ENCODE measurements around the gene CNOT1.
A peak's percentile ranks its signal among the peaks of the same experiment; 100 is the strongest.
"Not testable (repeated sequence)": the region's sequence is repeated elsewhere in the genome, so short reads cannot be mapped to it uniquely, and the experiment has no call there.

Gene CNOT1

GRCh38 chr16:58629733-58630640 lies at the start of gene CNOT1:
Gene CNOT1 (minus strand): TSS chr16:58629826. CDS start chr16:58599337, 30,489 bp downstream.
- DNase-seq (ENCODE audit: low read depth), result peak; percentile 95

DNA sequence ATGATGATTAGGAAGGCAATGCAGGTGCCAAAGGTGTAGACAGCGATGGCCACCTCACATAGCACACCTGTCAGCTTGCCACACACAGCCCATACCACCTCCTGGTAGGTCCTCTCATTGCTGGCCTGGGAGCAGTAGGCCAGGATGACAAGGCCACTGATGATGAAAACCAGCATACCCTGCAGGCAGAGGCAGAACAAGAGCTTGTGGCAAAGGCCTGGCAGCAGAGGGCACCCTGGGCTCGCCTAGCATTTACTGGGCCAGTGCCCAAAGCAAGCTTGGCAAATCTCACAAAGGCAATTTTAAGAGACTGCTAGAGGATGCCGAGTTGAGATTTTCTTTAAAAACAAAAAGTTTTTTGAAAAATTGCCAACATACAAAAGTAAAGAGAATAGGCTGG lies 49.1 kb upstream of the CNOT1 start:
- DNase-seq (ENCODE audit: low read depth), result no peak

DNA sequence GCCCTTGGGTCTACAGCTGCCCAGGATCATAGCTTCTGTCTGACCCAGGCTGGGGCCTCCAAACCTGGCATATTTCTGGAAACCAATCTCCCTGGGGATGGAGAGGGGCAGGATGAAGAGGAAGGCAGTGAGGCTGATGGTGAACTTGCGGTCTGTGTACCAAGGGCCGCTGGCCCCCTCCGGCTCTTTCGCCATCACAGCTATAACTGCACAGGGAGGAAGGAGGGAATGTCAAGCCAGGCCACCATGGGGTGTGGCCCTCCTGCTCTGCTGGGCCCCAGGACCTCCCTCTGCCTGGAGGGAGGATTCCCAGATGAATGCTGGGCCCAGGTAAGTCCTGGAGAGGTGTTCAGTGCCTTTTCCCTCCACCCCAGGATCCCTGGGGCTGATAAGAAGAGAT lies 48.6 kb upstream of the CNOT1 start:
- DNase-seq (ENCODE audit: low read depth), result no peak

- DNase-seq (ENCODE audit: low read depth), result no peak
These were observed 41.4 kb upstream of the CNOT1 start for GRCh38 chr16:58670946-58671583.

- DNase-seq (ENCODE audit: low read depth), result no peak
These were observed 40.6 kb upstream of the CNOT1 start for GRCh38 chr16:58670177-58670576.

- DNase-seq (ENCODE audit: low read depth), result no peak
These were observed 35.6 kb upstream of the CNOT1 start for GRCh38 chr16:58665200-58665599.

DNA sequence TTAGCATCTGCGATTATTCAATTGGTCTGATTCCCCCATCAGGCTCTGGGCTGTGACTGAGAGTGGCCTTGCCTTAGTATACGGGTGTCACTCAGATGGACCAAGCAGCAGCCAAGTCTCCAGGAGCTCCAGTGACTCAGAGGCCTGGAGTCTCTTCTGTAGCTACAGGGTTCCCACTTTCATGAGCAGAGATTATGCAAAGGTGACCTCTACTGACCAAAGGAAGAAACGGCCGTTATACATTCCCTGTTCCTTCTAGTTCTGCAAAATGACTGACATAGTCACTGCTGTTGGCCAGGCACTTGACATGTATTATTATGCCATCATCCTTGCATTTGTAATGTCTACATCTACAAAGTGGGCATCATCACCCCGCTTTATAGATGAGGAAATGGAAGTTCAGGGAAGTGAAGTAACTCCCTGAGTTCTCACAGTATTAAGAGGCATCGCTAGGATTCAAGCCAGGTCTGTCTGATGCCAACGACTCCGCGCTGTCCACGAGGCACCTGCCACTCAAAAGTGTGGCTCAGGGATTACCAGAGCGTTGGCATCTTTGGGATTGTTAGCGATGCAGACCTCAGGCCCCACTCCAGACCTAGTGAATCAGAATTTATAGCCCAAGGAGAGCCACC lies 31.7 kb upstream of the CNOT1 start:
- no peak for DNase-seq (ENCODE audit: low read depth)

DNA sequence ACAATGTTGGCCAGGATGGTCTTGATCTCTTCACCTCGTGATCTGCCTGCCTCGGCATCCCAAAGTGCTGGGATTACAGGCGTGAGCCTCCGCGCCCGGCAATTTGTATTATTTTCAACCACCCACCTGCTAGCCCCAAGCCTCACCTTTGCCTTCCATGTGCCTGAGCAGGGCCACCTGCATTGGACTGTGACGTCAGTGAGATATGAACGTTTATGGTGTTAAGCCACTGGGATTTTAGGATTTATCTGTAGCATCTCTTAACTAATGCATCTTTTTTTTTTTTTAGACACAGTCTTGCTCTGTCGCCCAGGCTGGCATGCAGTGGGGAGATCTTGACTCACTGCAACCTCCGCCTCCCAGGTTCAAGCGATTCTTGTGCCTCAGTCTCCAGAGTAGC lies 30.3 kb upstream of the CNOT1 start:
- DNase-seq (ENCODE audit: low read depth), result not testable (repeated sequence)

- no peak for DNase-seq (ENCODE audit: low read depth)
These were observed 29.2 kb upstream of the CNOT1 start for GRCh38 chr16:58658796-58659211.

DNA sequence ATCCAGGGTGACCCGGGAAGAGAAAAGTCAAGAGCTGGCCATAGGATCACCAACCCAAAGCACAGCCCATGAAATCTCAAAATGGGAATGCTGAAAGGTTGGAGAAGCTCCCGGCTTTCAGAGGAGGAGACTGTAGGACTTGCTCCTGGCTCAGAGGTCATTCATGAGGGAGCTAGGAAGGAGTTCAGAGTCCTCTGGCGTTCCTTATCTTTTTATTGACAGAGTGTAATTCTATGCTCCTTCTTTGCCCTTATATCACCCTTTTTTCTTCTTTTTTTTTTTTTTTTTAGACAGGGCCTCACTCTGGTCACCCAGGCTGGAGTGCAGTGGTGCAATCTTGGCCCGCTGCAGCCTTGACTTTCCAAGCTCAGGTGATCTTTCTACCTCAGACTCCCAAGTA lies 27.3 kb upstream of the CNOT1 start:
- no peak for DNase-seq (ENCODE audit: low read depth)

DNA sequence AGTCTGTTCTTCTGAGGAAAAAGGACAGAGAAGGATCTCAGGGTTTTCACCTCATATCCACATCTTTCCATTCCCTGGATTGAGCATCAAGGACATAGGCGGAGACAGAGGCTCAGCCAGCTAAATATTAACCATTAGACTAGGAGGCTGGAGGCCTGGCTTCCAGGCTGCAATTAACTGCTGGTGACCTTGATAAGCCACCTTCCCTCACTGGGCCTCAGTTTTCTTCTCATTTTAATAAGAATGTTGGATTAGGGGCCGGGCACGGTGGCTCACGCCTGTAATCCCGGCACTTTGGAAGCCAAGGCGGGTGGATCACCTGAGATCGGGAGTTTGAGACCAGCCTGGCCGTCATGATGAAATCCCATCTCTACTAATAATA lies 25.6 kb upstream of the CNOT1 start:
- DNase-seq (ENCODE audit: low read depth), result no peak

DNA sequence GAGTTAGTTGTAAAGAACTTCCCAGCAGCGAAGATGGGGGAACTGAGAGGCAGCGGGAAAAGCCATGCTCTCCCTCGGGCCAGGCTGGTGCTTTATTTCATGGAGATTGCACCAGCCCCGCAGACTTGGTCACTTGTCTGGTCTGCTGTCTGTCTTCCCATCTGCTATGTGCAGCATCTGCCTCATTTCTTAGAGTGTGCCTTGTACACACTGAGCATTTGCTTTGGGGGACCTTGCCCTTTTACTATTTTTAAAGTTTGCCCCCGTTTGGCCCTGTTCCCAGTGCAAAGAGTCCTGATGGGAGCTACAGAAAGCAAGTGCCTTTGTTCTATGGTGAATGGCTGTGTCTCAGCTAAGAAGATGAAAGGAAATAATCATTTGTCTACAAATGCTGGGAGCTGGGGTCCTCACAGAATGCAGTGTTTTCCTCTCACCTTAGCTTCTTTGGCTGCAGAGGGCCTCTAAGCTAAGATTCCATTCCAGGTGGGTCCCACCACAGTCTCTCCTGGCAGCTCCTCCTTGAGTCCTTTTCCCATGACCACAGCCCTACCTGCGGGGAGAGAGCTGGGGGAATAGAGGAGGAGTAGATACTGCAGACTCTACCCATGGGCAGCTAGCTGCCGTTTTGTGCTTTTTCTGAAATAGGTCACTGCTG lies 25.1 kb upstream of the CNOT1 start:
- DNase-seq (ENCODE audit: low read depth), result no peak

- DNase-seq (ENCODE audit: low read depth), result no peak
These were observed 23.1 kb upstream of the CNOT1 start for GRCh38 chr16:58652741-58653140.

DNA sequence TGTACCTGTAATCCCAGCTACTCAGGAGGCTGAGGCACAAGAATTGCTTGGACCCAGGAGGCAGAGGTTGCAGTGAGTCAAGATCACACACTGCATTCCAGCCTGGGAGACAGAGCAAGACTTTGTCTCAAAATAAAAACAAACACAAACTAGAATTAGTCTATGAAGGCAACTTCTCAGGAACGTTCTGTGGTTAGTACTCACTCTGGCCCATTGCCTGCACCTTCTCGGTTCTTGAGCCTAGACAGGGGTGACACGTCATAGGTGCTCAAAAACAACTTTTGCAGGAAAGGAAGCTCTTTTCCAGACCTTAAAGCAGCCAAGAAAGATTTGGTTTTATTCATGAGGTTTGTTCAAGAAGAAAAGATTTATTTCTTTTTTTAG lies 22.3 kb upstream of the CNOT1 start:
- no peak for DNase-seq (ENCODE audit: low read depth)

DNA sequence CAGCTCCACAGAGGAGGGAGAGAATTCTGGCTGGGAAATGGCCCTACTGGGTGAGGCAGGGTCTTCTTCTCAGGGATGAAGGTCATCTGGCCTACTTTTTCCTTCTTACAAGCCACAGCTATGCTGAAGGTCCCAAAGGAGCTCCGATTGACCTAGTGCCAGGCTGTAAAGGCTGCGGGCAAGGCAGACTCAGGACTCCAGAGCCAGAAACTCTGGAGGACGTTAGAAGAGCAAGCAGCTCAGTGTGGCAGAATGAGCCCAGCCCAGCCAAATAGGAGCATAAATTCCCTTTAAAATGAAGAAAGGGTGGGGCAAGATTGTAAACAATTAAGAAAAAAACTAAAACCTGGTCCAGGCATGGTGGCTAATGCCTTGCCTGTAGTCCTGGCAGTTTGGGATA lies 20.1 kb upstream of the CNOT1 start:
- DNase-seq (ENCODE audit: low read depth), result no peak

GRCh38 chr16:58647107-58647506 lies 17.5 kb upstream of the CNOT1 start:
- DNase-seq (ENCODE audit: low read depth), result no peak

DNA sequence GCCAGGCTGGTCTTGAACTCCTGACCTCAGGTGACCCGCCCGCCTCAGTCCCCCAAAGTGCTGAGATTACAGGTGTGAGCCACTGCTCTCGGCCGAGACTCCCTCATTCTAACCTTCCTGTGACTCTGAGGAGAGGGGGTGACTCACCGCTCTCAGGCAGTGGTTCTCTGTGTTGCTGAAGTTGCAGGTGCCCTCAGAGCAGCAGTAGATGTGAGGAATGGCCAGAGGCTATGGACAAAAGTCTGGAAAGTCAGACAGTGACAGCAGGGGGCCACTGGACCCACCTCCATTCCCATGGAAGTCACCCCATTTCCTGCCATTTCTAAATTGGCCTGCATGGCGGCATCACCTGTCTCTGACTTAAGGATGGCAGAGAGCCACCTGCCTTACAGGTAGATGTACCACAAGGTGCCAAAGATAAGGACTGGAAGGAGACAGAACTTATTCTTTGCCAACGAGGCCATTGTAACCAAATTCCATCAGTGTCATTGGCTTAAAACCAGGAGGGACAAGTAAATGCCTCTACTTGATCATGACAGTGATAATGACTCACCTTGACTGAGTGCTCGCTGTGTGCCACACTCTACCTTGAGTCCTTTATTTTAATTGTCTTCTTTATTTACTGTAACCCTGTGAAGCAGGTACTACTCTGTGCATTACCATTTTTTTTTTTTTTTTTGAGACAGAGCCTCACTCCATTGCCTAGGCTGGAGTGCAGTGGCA lies 15.3 kb upstream of the CNOT1 start:
- DNase-seq (ENCODE audit: low read depth), result no peak

DNA sequence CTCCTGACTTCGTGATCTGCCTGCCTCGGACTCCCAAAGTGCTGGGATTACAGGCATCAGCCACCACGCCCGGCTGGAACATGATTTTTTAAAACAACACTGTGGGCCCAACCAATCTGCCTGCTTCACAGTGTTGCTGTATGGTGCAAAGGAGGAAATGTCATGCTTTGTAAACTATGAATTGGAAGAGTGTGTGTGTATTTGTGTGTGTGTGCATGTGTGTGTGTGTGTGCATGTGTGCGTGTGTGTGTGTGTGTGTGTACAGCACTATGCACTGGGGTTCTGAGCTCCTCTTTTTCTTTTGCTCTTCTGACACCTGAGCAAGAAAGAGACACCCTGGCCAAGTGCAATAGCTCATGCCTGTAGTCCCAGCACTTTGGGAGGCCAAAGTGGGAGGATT lies 14.5 kb upstream of the CNOT1 start:
- no peak for DNase-seq (ENCODE audit: low read depth)

GRCh38 chr16:58640949-58641348 lies 11.3 kb upstream of the CNOT1 start:
- no peak for DNase-seq (ENCODE audit: low read depth)

DNA sequence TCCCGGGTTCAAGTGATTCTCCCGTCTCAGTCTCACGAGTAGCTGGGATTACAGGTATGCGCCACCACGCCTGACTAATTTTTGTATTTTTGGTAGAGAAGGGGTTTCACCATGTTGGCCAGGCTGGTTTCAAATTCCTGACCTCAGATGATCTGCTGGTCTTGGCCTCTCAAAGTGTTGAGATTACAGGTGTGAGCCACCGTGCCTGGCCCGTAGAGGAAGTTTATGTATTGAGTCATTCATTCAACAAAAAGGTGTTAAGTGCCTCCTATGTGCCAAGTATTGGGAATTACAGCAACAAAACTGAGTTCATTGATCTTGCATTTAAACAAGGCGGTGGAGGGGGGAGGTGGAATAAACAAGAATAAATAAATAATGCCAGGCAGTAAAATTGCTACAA lies 10.2 kb upstream of the CNOT1 start:
- no peak for DNase-seq (ENCODE audit: low read depth)

DNA sequence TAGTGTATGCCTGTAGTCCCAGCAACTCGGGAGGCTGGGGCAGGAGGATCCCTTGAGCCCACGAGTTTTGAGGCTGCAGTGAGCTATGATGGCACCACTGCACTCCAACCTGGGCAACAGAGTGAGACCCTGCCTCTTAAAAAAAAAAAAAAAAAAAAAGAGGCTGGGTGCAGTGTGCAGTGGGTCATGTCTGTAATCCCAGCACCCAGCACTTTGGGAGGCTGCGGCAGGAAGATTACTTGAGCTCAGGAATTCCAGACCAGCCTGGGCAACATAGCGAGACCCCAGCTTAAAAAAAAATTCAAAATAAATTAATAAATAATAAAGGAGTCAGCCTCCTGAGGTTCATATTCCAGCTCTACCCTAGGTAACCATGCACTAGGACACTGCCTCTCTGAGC lies 9.6 kb upstream of the CNOT1 start:
- no peak for DNase-seq (ENCODE audit: low read depth)
